ENCODE data around the gene RSPH6A. TPM values are rescaled to one million over a fixed set of nuclear protein-coding genes. Genes with fewer than 3 reads are reported as not detected.
A peak's percentile ranks its signal among the peaks of the same experiment; 100 is the strongest.
"Not testable (repeated sequence)": the region's sequence is repeated elsewhere in the genome, so short reads cannot be mapped to it uniquely, and the experiment has no call there.

RSPH6A gene
- total RNA-seq, 1 donor from 2014 or later = 0.08 TPM

- ATAC-seq (ENCODE audit: poor library complexity) (no peak), DNase-seq (no peak)
- intact Hi-C loops (cut with DNase I) = no loop called here
Observed at GRCh38 chr19:45809643-45810159, 5.4 kb downstream of the RSPH6A start.

- ATAC-seq (ENCODE audit: poor library complexity) (no peak), DNase-seq (no peak)
- intact Hi-C loops (cut with DNase I) = no loop called here
Observed at GRCh38 chr19:45805719-45806118, 9.4 kb downstream of the RSPH6A start.

GRCh38 chr19:45804959-45805230 lies 10.2 kb downstream of the RSPH6A start:
- intact Hi-C loops (cut with DNase I) = loop anchor here (5.0 kb wide), 1 partner anchor 38 kb away; the partner anchor contains the start of gene SIX5
- DNase-seq (no peak), ATAC-seq (ENCODE audit: poor library complexity) (no peak)

- DNase-seq (no peak), ATAC-seq (ENCODE audit: poor library complexity) (no peak)
- intact Hi-C loops (cut with DNase I) = loop anchor here (5.0 kb wide), 1 partner anchor 37 kb away; the partner anchor contains the start of gene SIX5
Observed at GRCh38 chr19:45804140-45804958, 10.8 kb downstream of the RSPH6A start.

GRCh38 chr19:45801603-45802175 lies 13.4 kb downstream of the RSPH6A start:
- no peak for ATAC-seq (ENCODE audit: poor library complexity)
- intact Hi-C loops (cut with DNase I) = loop anchor here (5.0 kb wide), 1 partner anchor 34 kb away; the partner anchor contains the start of gene SIX5
- no peak for DNase-seq

GRCh38 chr19:45800070-45800553 lies 15.0 kb downstream of the RSPH6A start:
- intact Hi-C loops (cut with DNase I) = loop anchor here (5.0 kb wide), 1 partner anchor 33 kb away; the partner anchor contains the start of gene SIX5
- DNase-seq (no peak), ATAC-seq (ENCODE audit: poor library complexity) (no peak)

- DNase-seq; ATAC-seq (ENCODE audit: poor library complexity); intact Hi-C loops (cut with DNase I): not testable (repeated sequence)
Observed at GRCh38 chr19:45799541-45799940, 15.6 kb downstream of the RSPH6A start.

- no peak for DNase-seq
Observed at GRCh38 chr19:45798995-45799517, 16.1 kb downstream of the RSPH6A start.

GRCh38 chr19:45794627-45795026 lies 20.5 kb downstream of the RSPH6A start:
- intact Hi-C loops (cut with DNase I) = no loop called here
- no peak for ATAC-seq (ENCODE audit: poor library complexity)
- no peak for DNase-seq

More at GRCh38 chr19:45798995-45799517, 16.1 kb downstream of the RSPH6A start:
- intact Hi-C loops (cut with DNase I) = no loop called here
- ATAC-seq (ENCODE audit: poor library complexity) = peak; percentile 92

GRCh38 chr19:45793876-45794275 lies 21.2 kb downstream of the RSPH6A start:
- intact Hi-C loops (cut with DNase I) = no loop called here
- ATAC-seq (ENCODE audit: poor library complexity) (no peak), DNase-seq (no peak)

GRCh38 chr19:45793178-45793564 lies 21.9 kb downstream of the RSPH6A start:
- DNase-seq (no peak), ATAC-seq (ENCODE audit: poor library complexity) (no peak)
- intact Hi-C loops (cut with DNase I) = no loop called here

- DNase-seq (peak; percentile 100), ATAC-seq (ENCODE audit: poor library complexity) (peak; percentile 98)
- intact Hi-C loops (cut with DNase I) = no loop called here
Observed at GRCh38 chr19:45792470-45793177, 22.5 kb downstream of the RSPH6A start, which contains the start of gene DMWD. Gene DMWD, minus strand, starts transcription at chr19:45792845. Its CDS starts 89 bp downstream, at chr19:45792756.

- ATAC-seq (ENCODE audit: poor library complexity) (no peak), DNase-seq (no peak)
- intact Hi-C loops (cut with DNase I) = no loop called here
Observed at GRCh38 chr19:45791744-45792469, 23.2 kb downstream of the RSPH6A start.

GRCh38 chr19:45790942-45791341 lies 24.2 kb downstream of the RSPH6A start:
- peak; percentile 41 for DNase-seq
- ATAC-seq (ENCODE audit: poor library complexity) = no peak
- intact Hi-C loops (cut with DNase I) = no loop called here

- intact Hi-C loops (cut with DNase I) = no loop called here
Observed at GRCh38 chr19:45789035-45789786, 25.9 kb downstream of the RSPH6A start.

GRCh38 chr19:45786533-45786894 lies 28.6 kb downstream of the RSPH6A start:
- DNase-seq (no peak), ATAC-seq (ENCODE audit: poor library complexity) (no peak)
- intact Hi-C loops (cut with DNase I) = no loop called here

More at GRCh38 chr19:45789035-45789786, 25.9 kb downstream of the RSPH6A start:
- DNase-seq (peak; percentile 44), ATAC-seq (ENCODE audit: poor library complexity) (peak; percentile 11)

GRCh38 chr19:45785781-45786532 lies 29.2 kb downstream of the RSPH6A start:
- intact Hi-C loops (cut with DNase I) = no loop called here
- ATAC-seq (ENCODE audit: poor library complexity) = no peak
- peak; percentile 40 for DNase-seq
